SK-N-SH treated with all-trans-retinoic acid at 6 μM for 48 hours (cell line): Measurements from ENCODE around the gene TAF3.

Source experiments
- ATAC-seq: fragments of 200-7000 bp; cut with Tn5 transposase; 3 replicates; pipeline ENCODE4 v1.9.1; 2020; ENCODE audit warnings: mild to moderate bottlenecking, moderate library complexity
- BACH2 ChIP-seq: fragments of 250-450 bp; sonication (Bioruptor Pico); IDR thresholded peaks from 2 replicates; pipeline ENCODE4 v1.9.0; 2021; ENCODE audit warnings: mild to moderate bottlenecking, borderline replicate concordance
- CSDC2 ChIP-seq: fragments of 250-450 bp; sonication (Bioruptor Pico); IDR thresholded peaks from 2 replicates; pipeline ENCODE4 v1.5.0; 2020; ENCODE audit warnings: mild to moderate bottlenecking, moderate library complexity
- ESRRG ChIP-seq: fragments of 250-450 bp; sonication (Bioruptor Pico); IDR thresholded peaks from 2 replicates; pipeline ENCODE4 v1.6.1; 2021; ENCODE audit warnings: mild to moderate bottlenecking
- GLIS3 ChIP-seq: fragments of 250-450 bp; sonication (Bioruptor Pico); IDR thresholded peaks from 2 replicates; pipeline ENCODE4 v1.5.0; 2020; ENCODE audit warnings: mild to moderate bottlenecking, moderate library complexity
- ISL1 ChIP-seq: fragments of 250-450 bp; sonication (Bioruptor Pico); IDR thresholded peaks from 2 replicates; pipeline ENCODE4 v2.1.2; 2022; ENCODE audit warnings: mild to moderate bottlenecking, moderate library complexity
- OSR1 ChIP-seq: fragments of 250-450 bp; sonication (Bioruptor Pico); IDR thresholded peaks from 2 replicates; pipeline ENCODE4 v1.8.0; 2022; ENCODE audit warnings: moderate library complexity, mild to moderate bottlenecking, inconsistent platforms
- PATZ1 ChIP-seq: fragments of 250-450 bp; sonication (Bioruptor Pico); IDR thresholded peaks from 2 replicates; pipeline ENCODE4 v1.8.0; 2020; ENCODE audit warnings: mild to moderate bottlenecking, moderate library complexity, borderline replicate concordance
- POU6F1 ChIP-seq: fragments of 250-450 bp; sonication (Bioruptor Pico); IDR thresholded peaks from 2 replicates; pipeline ENCODE4 v1.8.0; 2021; ENCODE audit warnings: low read depth, mild to moderate bottlenecking, moderate library complexity, borderline replicate concordance
- PPARA ChIP-seq: fragments of 250-450 bp; sonication (Bioruptor Pico); IDR thresholded peaks from 2 replicates; pipeline ENCODE4 v1.5.0; 2020; ENCODE audit warnings: mild to moderate bottlenecking, borderline replicate concordance
- RARB ChIP-seq: fragments of 250-450 bp; sonication (Bioruptor Pico); IDR thresholded peaks from 2 replicates; pipeline ENCODE4 v1.8.0; 2021; ENCODE audit warnings: mild to moderate bottlenecking, moderate library complexity
- SNAI2 ChIP-seq: fragments of 250-450 bp; sonication (Bioruptor Pico); IDR thresholded peaks from 2 replicates; pipeline ENCODE4 v1.5.0; 2020; ENCODE audit warnings: mild to moderate bottlenecking, moderate library complexity
- TOX ChIP-seq: fragments of 250-450 bp; sonication (Bioruptor Pico); IDR thresholded peaks from 2 replicates; pipeline ENCODE4 v1.8.0; 2021; ENCODE audit warnings: mild to moderate bottlenecking, moderate library complexity, borderline replicate concordance
- TSHZ2 ChIP-seq: fragments of 250-450 bp; sonication (Bioruptor Pico); IDR thresholded peaks from 2 replicates; pipeline ENCODE4 v1.5.0; 2020; ENCODE audit warnings: mild to moderate bottlenecking, moderate library complexity
- ZC3H10 ChIP-seq: fragments of 250-450 bp; sonication (Bioruptor Pico); IDR thresholded peaks from 2 replicates; pipeline ENCODE4 v1.5.1; 2021; ENCODE audit warnings: mild to moderate bottlenecking, moderate library complexity
- ZFP3 ChIP-seq: fragments of 250-450 bp; sonication (Bioruptor Pico); IDR thresholded peaks from 2 replicates; pipeline ENCODE4 v1.5.0; 2020; ENCODE audit warnings: mild to moderate bottlenecking, moderate library complexity
- ZFP30 ChIP-seq: fragments of 450-650 bp; formaldehyde crosslinking; IDR thresholded peaks from 2 replicates; pipeline ENCODE4 v1.5.0; 2022; ENCODE audit warnings: mild to moderate bottlenecking, moderate library complexity
- ZNF565 ChIP-seq: fragments of 450-650 bp; formaldehyde crosslinking; conservative IDR thresholded peaks from 2 replicates; pipeline ENCODE4 v1.5.0; 2020; ENCODE audit warnings: low read depth, mild to moderate bottlenecking, moderate library complexity
- ZNF70 ChIP-seq: fragments of 450-650 bp; formaldehyde crosslinking; IDR thresholded peaks from 2 replicates; pipeline ENCODE4 v1.5.0; 2020; ENCODE audit warnings: mild to moderate bottlenecking, moderate library complexity
- ZNF8 ChIP-seq: fragments of 450-650 bp; formaldehyde crosslinking; IDR thresholded peaks from 2 replicates; pipeline ENCODE4 v1.5.0; 2020; ENCODE audit warnings: mild to moderate bottlenecking, moderate library complexity
- TF ChIP-seq, protein P1 (sequence below): fragments of 250-450 bp; sonication (Bioruptor Pico); IDR thresholded peaks from 2 replicates; pipeline ENCODE4 v1.5.1; 2021; ENCODE audit warnings: mild to moderate bottlenecking, moderate library complexity
- TF ChIP-seq, protein P2 (sequence below): fragments of 250-450 bp; sonication (Bioruptor Pico); IDR thresholded peaks from 2 replicates; pipeline ENCODE4 v1.5.1; 2020; ENCODE audit warnings: low read depth, mild to moderate bottlenecking, moderate library complexity

TAF3 gene

DNA sequence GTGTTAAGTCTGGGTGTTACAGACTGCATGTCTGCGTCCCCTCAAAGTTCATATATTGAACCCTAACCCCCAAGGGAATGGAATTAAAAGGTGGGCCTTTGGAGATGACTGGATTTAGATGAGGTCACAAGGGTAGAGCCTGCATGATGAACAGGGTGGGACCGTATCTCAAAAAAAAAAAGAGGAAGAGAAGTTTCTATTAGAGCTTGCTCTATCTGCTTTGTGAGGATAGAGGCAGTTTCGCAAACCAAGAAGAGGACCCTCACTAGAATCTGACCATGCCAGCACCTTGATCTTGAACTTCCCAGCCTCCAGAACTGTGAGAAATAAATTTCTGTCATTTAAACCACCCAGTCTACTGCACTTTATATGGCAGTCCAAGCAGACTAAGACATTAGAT lies 31.9 kb upstream of the TAF3 start:
- no peak for TF ChIP-seq CSDC2 (CRISPR knock-in tag)
- no peak for TF ChIP-seq BACH2 (CRISPR knock-in tag)
- no peak for TF ChIP-seq GLIS3 (CRISPR knock-in tag)
- TF ChIP-seq TSHZ2 = no peak
- TF ChIP-seq ZNF565 = no peak
- no peak for TF ChIP-seq ZC3H10 (CRISPR knock-in tag)
- no peak for TF ChIP-seq ZNF8 (CRISPR knock-in tag)
- TF ChIP-seq ESRRG = no peak
- no peak for TF ChIP-seq PPARA (CRISPR knock-in tag)
- no peak for TF ChIP-seq POU6F1
- TF ChIP-seq, protein P1, sequence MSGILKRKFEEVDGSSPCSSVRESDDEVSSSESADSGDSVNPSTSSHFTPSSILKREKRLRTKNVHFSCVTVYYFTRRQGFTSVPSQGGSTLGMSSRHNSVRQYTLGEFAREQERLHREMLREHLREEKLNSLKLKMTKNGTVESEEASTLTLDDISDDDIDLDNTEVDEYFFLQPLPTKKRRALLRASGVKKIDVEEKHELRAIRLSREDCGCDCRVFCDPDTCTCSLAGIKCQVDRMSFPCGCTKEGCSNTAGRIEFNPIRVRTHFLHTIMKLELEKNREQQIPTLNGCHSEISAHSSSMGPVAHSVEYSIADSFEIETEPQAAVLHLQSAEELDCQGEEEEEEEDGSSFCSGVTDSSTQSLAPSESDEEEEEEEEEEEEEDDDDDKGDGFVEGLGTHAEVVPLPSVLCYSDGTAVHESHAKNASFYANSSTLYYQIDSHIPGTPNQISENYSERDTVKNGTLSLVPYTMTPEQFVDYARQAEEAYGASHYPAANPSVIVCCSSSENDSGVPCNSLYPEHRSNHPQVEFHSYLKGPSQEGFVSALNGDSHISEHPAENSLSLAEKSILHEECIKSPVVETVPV (CRISPR knock-in tag) = no peak
- no peak for TF ChIP-seq ZFP3
- no peak for TF ChIP-seq SNAI2 (CRISPR knock-in tag)
- TF ChIP-seq ZNF70 = no peak
- TF ChIP-seq ISL1 (CRISPR knock-in tag) = no peak
- TF ChIP-seq RARB (CRISPR knock-in tag) = no peak
- TF ChIP-seq OSR1 (CRISPR knock-in tag) = no peak
- TF ChIP-seq, protein P2, sequence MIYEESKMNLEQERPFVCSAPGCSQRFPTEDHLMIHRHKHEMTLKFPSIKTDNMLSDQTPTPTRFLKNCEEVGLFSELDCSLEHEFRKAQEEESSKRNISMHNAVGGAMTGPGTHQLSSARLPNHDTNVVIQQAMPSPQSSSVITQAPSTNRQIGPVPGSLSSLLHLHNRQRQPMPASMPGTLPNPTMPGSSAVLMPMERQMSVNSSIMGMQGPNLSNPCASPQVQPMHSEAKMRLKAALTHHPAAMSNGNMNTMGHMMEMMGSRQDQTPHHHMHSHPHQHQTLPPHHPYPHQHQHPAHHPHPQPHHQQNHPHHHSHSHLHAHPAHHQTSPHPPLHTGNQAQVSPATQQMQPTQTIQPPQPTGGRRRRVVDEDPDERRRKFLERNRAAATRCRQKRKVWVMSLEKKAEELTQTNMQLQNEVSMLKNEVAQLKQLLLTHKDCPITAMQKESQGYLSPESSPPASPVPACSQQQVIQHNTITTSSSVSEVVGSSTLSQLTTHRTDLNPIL (CRISPR knock-in tag) = no peak
- TF ChIP-seq TOX (CRISPR knock-in tag) = no peak
- ATAC-seq = no peak

DNA sequence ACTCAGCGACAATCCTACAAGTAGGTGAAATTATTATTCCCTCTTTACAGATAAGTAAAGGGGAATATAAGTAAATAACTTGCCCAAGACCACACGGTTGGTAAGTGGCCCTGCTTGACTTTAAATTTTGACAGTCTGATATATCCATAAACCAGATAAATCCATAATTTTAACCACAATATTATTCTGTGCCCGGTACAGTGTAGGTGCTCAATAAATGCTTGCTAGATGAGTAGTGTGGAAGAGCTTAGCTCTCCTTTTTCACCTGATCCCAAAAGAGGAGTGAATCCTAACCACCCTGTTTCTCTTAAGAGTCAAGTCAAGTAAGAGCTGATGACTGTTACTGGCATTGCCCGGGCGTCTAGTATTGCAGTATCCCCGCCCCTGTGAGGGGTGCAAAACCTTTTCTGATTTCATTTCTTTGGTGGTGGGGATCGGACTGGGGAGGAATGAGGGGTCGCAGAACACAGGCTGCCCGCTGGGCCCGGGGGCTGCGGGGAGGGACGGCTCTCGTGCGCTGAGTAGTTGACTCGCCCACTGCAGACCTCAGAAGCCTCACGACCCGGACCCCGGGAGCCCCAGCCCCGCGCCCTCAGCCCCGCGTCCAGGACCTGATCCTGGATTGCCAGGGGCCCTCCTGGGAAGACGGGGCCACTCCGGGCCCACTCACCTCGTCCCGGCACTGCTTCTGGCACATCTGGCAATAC lies 31.0 kb upstream of the TAF3 start:
- TF ChIP-seq SNAI2 (CRISPR knock-in tag) = no peak
- TF ChIP-seq ISL1 (CRISPR knock-in tag) = no peak
- no peak for TF ChIP-seq GLIS3 (CRISPR knock-in tag)
- no peak for TF ChIP-seq TOX (CRISPR knock-in tag)
- no peak for TF ChIP-seq RARB (CRISPR knock-in tag)
- TF ChIP-seq, protein P2 (CRISPR knock-in tag) = no peak
- no peak for TF ChIP-seq OSR1 (CRISPR knock-in tag)
- TF ChIP-seq BACH2 (CRISPR knock-in tag) = no peak
- no peak for TF ChIP-seq ZFP30 (CRISPR knock-in tag)
- TF ChIP-seq ZC3H10 (CRISPR knock-in tag) = no peak
- no peak for TF ChIP-seq TSHZ2
- TF ChIP-seq ZNF70 = no peak
- TF ChIP-seq PATZ1 (CRISPR knock-in tag) = no peak

More for the DNA sequence above, 31.0 kb upstream of the TAF3 start:
- ATAC-seq = peak; percentile 22
